T follicular helper cell (primary cell): ENCODE measurements around the gene MTERF4.

ENCODE experiments used
- DNase-seq: peaks from one replicate; pipeline ENCODE4 v3.0.0-alpha.2; 2020; ENCODE audit warnings: low read depth

Gene MTERF4

DNA sequence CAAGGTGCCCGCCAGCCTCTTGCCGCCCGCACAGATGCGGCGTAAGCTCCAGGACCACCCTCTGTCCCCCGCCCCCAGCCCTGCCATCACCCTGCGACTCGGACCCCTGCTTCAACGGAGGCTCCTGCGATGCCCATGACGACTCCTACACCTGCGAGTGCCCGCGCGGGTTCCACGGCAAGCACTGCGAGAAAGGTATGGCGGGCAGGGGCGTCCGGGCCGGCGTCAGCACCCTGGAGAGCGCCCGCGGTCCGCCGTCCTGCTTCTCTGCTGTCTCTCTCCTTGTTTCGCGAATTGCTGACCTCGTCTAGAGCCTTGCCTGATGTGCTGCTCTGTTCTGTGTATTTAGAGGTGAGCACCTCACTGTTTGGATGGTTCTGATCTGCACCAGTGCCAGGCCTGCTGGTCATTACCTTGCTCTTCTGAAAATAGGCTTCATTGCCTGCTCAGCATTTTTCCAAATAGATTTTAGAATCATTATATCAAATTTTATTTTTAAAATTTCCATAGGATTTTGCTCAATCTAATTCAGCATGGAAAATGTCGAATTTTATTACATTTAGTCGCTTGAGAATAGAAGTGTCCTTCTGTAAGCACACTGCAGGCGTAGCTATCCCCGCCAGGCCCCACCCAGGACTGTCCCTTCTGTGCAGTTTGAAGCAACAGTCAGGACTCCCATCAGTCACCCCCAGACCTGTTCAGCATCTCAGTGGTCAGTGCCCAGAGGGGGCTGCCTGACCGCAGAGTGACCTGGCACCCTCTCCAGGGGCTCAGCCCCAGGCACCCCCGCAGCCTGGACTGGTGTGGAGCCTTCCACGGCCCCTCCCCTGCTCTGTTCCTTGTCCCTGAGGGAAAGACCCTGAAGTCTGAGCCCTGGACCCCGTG lies 52.1 kb downstream of the MTERF4 start:
- no peak for DNase-seq

- no peak for DNase-seq
These were observed 53.1 kb downstream of the MTERF4 start for GRCh38 chr2:241048949-241049343.

DNA sequence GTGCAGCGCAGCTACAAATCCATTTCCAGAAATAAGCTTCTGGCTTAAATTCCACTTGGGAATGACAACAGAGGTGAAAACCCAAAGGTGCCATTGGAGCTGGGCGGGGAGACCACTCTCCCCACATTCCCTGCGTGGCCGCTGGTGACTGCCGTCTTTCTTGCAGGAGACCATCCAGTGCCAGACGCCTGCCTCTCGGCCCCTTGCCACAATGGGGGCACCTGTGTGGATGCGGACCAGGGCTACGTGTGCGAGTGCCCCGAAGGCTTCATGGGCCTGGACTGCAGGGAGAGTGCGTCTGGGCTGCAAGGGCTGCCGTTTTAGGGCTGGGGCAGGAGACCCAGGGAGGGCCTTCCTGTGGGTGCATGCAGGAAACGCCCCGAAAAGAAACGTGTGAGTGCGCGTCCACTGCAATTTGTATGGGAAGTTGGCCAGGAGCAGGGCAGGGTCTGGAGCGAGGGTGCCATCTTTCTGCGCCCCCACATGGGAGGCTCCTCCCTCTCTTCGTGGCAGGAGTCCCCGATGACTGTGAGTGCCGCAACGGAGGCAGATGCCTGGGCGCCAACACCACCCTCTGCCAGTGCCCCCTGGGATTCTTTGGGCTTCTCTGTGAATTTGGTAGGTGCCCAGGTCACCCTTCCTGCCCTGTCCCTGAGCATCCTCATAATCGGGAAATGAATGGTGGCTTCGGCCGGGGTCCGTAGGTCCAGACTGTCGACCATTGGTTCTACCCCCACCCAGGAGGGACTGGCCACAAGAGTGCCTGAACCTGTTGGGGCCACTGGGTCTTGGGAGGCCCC lies 53.7 kb downstream of the MTERF4 start:
- DNase-seq, result no peak

GRCh38 chr2:241047253-241048010 lies 54.7 kb downstream of the MTERF4 start:
- no peak for DNase-seq
